Measurements from ENCODE around the gene MROH2A.

Gene MROH2A

GRCh38 chr2:233822101-233822771, 44.1 kb downstream of the MROH2A start:
- no peak overlapping the region for H3K4me2 ChIP-seq (ENCODE audit: low read length)
- no peaks in the 10 kb centered on the region for H3K4me1 ChIP-seq (ENCODE audit: control insufficient read depth, low read length)
- H4K20me1 ChIP-seq (ENCODE audit: control insufficient read depth, insufficient read depth, low read depth, low read length): no peaks in the 10 kb centered on the region
- no peaks in the 10 kb centered on the region for H3K36me3 ChIP-seq (ENCODE audit: control insufficient read depth, low read length)
- H3K79me2 ChIP-seq (ENCODE audit: control insufficient read depth, low read length): no peaks in the 10 kb centered on the region
- H3K9me2 ChIP-seq (replicated peaks; ENCODE audit: control insufficient read depth, low read length): no peaks in the 10 kb centered on the region
- no peaks in the 10 kb centered on the region for H3K9me3 ChIP-seq (ENCODE audit: control insufficient read depth, insufficient read depth, low read length)
- H3K4me3 ChIP-seq (ENCODE audit: low read length): no peak overlapping the region
- TF ChIP-seq CTCF (IDR thresholded peaks at IDR 0.05; ENCODE audit: low read depth, low read length, poor library complexity, severe bottlenecking): no peak
- no peak for TF ChIP-seq EZH2phosphoT487 (IDR thresholded peaks at IDR 0.05; ENCODE audit: borderline replicate concordance, low read length)
- H3K27ac ChIP-seq (ENCODE audit: low read depth, low read length): no peak overlapping the region
- no peaks in the 10 kb centered on the region for H3F3A ChIP-seq (ENCODE audit: control insufficient read depth, insufficient read depth)
- no peaks in the 10 kb centered on the region for H3K27me3 ChIP-seq (ENCODE audit: control insufficient read depth, low read length)

- H3K4me3 ChIP-seq (ENCODE audit: low read length): no peak overlapping the region
- H3K27me3 ChIP-seq (ENCODE audit: control insufficient read depth, low read length): no peaks in the 10 kb centered on the region
- H3K79me2 ChIP-seq (ENCODE audit: control insufficient read depth, low read length): no peaks in the 10 kb centered on the region
- no peaks in the 10 kb centered on the region for H3K36me3 ChIP-seq (ENCODE audit: control insufficient read depth, low read length)
- no peak overlapping the region for H3K4me2 ChIP-seq (ENCODE audit: low read length)
- TF ChIP-seq EZH2phosphoT487 (IDR thresholded peaks at IDR 0.05; ENCODE audit: borderline replicate concordance, low read length) (no peak), CTCF (IDR thresholded peaks at IDR 0.05; ENCODE audit: low read depth, low read length, poor library complexity, severe bottlenecking) (no peak)
- H3K9me3 ChIP-seq (ENCODE audit: control insufficient read depth, insufficient read depth, low read length): no peaks in the 10 kb centered on the region
- no peak overlapping the region for H3K27ac ChIP-seq (ENCODE audit: low read depth, low read length)
- H3F3A ChIP-seq (ENCODE audit: control insufficient read depth, insufficient read depth): no peaks in the 10 kb centered on the region
- no peaks in the 10 kb centered on the region for H3K4me1 ChIP-seq (ENCODE audit: control insufficient read depth, low read length)
- H3K9me2 ChIP-seq (replicated peaks; ENCODE audit: control insufficient read depth, low read length): no peaks in the 10 kb centered on the region
- H4K20me1 ChIP-seq (ENCODE audit: control insufficient read depth, insufficient read depth, low read depth, low read length): no peaks in the 10 kb centered on the region
Observed at GRCh38 chr2:233822781-233823730, 44.9 kb downstream of the MROH2A start.

- TF ChIP-seq CTCF (IDR thresholded peaks at IDR 0.05; ENCODE audit: low read depth, low read length, poor library complexity, severe bottlenecking) (no peak), EZH2phosphoT487 (IDR thresholded peaks at IDR 0.05; ENCODE audit: borderline replicate concordance, low read length) (no peak)
- no peak overlapping the region for H3K4me2 ChIP-seq (ENCODE audit: low read length)
- H4K20me1 ChIP-seq (ENCODE audit: control insufficient read depth, insufficient read depth, low read depth, low read length): no peaks in the 10 kb centered on the region
- H3K4me1 ChIP-seq (ENCODE audit: control insufficient read depth, low read length): no peaks in the 10 kb centered on the region
- no peaks in the 10 kb centered on the region for H3K9me2 ChIP-seq (replicated peaks; ENCODE audit: control insufficient read depth, low read length)
- no peaks in the 10 kb centered on the region for H3K36me3 ChIP-seq (ENCODE audit: control insufficient read depth, low read length)
- no peaks in the 10 kb centered on the region for H3K9me3 ChIP-seq (ENCODE audit: control insufficient read depth, insufficient read depth, low read length)
- no peaks in the 10 kb centered on the region for H3K27me3 ChIP-seq (ENCODE audit: control insufficient read depth, low read length)
- H3K79me2 ChIP-seq (ENCODE audit: control insufficient read depth, low read length): no peaks in the 10 kb centered on the region
- no peaks in the 10 kb centered on the region for H3F3A ChIP-seq (ENCODE audit: control insufficient read depth, insufficient read depth)
- no peak overlapping the region for H3K4me3 ChIP-seq (ENCODE audit: low read length)
- H3K27ac ChIP-seq (ENCODE audit: low read depth, low read length): no peak overlapping the region
Observed at GRCh38 chr2:233823731-233824121, 45.6 kb downstream of the MROH2A start.

Measured in DOHH2 (cell line).